Measurements from ENCODE around the gene STXBP6.

GRCh38 chr14:25048170-25049016 lies 1.6 kb downstream of the STXBP6 start:
- TF ChIP-seq CTCF (tag by site-specific recombination; IDR thresholded peaks at IDR 0.05) = no peak
- TF ChIP-seq ZFP3 (tag by site-specific recombination; IDR thresholded peaks at IDR 0.05; ENCODE audit: low read depth) = no peak
- no peak for TF ChIP-seq ZNF692 (tag by site-specific recombination; IDR thresholded peaks at IDR 0.05)
- TF ChIP-seq ZNF600 (tag by site-specific recombination; IDR thresholded peaks at IDR 0.05) = no peak
- no peak for TF ChIP-seq SP2 (tag by site-specific recombination; IDR thresholded peaks at IDR 0.05)

Data from HEK293 (cell line).